ENCODE data around the gene HEXIM2.

Gene HEXIM2

DNA sequence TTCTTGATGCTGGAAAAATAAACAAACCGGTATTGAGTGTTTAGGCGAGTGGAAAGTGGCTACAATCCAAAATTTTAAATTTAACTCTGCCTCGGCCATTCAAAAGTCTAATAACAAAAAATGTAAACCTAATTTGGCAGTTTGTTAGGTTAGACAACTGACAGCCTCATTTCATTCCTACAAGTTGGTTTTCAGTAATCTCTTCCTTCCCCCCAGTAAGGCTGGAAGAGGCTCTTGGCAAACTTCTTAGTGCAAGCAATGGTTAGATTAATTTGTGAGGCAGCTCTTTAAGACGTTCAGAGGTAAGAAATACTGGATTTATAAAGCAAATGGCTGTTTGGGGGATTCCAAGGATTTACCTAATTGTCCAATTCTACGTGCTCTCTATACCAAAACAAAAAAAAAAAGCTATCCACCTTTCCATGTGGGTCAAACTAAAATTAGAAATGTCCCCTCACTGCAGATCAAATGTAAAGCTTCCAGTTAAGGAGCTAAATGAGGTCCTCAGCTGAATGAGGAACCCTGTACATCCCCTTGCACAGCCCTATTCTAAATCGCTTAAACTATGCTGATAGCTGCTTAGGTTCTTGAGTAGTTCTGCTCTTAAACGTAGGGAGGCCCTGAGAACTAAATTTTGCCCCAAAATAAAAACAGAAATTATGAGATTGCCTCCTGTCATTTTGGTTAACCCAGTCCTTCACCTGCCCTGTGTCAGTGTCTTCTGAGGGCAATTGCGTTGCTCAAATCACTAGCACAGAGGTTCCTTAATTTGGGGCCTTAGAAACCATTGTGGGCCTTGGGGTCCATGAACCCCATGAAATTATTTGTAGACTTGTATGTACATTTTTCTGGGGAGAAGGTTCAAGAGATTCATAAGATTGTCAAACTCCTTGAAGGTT, 10.5 kb upstream of the HEXIM2 start:
- Histone ChIP-seq H3K27me3 (replicated peaks; ENCODE audit: control insufficient read depth, insufficient read depth, low read length) (no peaks in the 10 kb centered on the region), H3K36me3 (ENCODE audit: control insufficient read depth, insufficient read depth, low read length) (no peaks in the 10 kb centered on the region; the same call in 1 of the 2 replicates), H3K4me3 (replicated peaks; ENCODE audit: low read depth, low read length) (peak overlapping the region; percentile 98)
- TF ChIP-seq, protein P1, sequence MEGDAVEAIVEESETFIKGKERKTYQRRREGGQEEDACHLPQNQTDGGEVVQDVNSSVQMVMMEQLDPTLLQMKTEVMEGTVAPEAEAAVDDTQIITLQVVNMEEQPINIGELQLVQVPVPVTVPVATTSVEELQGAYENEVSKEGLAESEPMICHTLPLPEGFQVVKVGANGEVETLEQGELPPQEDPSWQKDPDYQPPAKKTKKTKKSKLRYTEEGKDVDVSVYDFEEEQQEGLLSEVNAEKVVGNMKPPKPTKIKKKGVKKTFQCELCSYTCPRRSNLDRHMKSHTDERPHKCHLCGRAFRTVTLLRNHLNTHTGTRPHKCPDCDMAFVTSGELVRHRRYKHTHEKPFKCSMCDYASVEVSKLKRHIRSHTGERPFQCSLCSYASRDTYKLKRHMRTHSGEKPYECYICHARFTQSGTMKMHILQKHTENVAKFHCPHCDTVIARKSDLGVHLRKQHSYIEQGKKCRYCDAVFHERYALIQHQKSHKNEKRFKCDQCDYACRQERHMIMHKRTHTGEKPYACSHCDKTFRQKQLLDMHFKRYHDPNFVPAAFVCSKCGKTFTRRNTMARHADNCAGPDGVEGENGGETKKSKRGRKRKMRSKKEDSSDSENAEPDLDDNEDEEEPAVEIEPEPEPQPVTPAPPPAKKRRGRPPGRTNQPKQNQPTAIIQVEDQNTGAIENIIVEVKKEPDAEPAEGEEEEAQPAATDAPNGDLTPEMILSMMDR (IDR thresholded peaks at IDR 0.05; ENCODE audit: insufficient read depth, low read length, poor library complexity, severe bottlenecking), result no peak
- no peak for DNase-seq (ENCODE audit: extremely low read depth, insufficient read length)

DNA sequence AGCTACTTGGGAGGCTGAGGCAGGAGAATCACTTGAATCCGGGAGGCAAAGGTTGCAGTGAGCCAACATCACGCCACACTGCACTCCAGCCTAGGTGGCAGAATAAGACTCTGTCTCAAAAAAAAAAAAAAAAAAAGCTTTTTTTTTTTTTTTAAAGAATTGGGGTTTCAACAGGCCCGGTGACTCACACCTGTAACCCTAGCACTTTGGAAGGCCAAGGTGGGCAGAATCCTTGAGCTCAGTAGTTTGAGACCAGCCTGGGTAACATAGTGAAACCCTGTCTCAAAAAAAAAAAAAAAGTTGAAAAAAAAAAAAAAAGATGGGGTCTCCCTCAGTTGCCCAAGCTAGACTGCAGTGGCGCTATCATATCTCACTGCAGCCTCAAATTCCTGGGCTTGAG, 6.6 kb upstream of the HEXIM2 start:
- TF ChIP-seq, protein P1 (IDR thresholded peaks at IDR 0.05; ENCODE audit: insufficient read depth, low read length, poor library complexity, severe bottlenecking), result no peak
- no peak overlapping the region for H3K4me3 ChIP-seq (replicated peaks; ENCODE audit: low read depth, low read length)
- no peaks in the 10 kb centered on the region for H3K27me3 ChIP-seq (replicated peaks; ENCODE audit: control insufficient read depth, insufficient read depth, low read length)
- DNase-seq (ENCODE audit: extremely low read depth, insufficient read length), result no peak
- H3K36me3 ChIP-seq (ENCODE audit: control insufficient read depth, insufficient read depth, low read length), result no peaks in the 10 kb centered on the region

- Histone ChIP-seq H3K4me3 (replicated peaks; ENCODE audit: low read depth, low read length) (no peak overlapping the region), H3K36me3 (ENCODE audit: control insufficient read depth, insufficient read depth, low read length) (no peaks in the 10 kb centered on the region), H3K27me3 (replicated peaks; ENCODE audit: control insufficient read depth, insufficient read depth, low read length) (no peaks in the 10 kb centered on the region)
- TF ChIP-seq, protein P1 (IDR thresholded peaks at IDR 0.05; ENCODE audit: insufficient read depth, low read length, poor library complexity, severe bottlenecking), result no peak
- no peak for DNase-seq (ENCODE audit: extremely low read depth, insufficient read length)
Observed at GRCh38 chr17:45155483-45155882, 6.2 kb upstream of the HEXIM2 start.

DNA sequence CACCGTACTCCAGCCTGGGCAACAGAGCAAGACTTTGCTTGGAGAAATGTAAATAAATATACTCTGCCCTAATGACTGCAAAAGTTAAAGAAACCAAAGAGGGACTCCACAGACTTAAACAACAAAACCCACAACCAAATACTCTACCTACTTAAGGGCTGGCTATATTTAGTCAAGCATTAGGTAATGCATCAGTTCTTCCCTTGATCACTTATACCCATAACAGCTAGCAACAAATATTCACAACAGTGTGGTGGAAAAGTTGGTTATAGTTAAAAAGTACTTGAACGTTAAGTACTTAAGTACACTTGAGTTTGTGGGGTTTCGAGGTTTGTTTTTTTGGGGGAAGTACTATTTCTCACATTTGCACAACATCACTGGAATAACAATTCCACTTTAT, 5.4 kb upstream of the HEXIM2 start:
- no peak overlapping the region for H3K4me3 ChIP-seq (replicated peaks; ENCODE audit: low read depth, low read length)
- DNase-seq (ENCODE audit: extremely low read depth, insufficient read length), result no peak
- no peaks in the 10 kb centered on the region for H3K27me3 ChIP-seq (replicated peaks; ENCODE audit: control insufficient read depth, insufficient read depth, low read length)
- no peaks in the 10 kb centered on the region for H3K36me3 ChIP-seq (ENCODE audit: control insufficient read depth, insufficient read depth, low read length)
- TF ChIP-seq, protein P1 (IDR thresholded peaks at IDR 0.05; ENCODE audit: insufficient read depth, low read length, poor library complexity, severe bottlenecking), result no peak

GRCh38 chr17:45160447-45161287, 1.0 kb upstream of the HEXIM2 start:
- Histone ChIP-seq H3K36me3 (ENCODE audit: control insufficient read depth, insufficient read depth, low read length) (peaks cover 3% of the 10 kb centered on the region; the same call in 1 of the 2 replicates), H3K4me3 (replicated peaks; ENCODE audit: low read depth, low read length) (peak overlapping the region; percentile 96), H3K27me3 (replicated peaks; ENCODE audit: control insufficient read depth, insufficient read depth, low read length) (no peaks in the 10 kb centered on the region)
- DNase-seq (ENCODE audit: extremely low read depth, insufficient read length), result no peak
- TF ChIP-seq, protein P1 (IDR thresholded peaks at IDR 0.05; ENCODE audit: insufficient read depth, low read length, poor library complexity, severe bottlenecking), result peak; percentile 24

Measured in GM06990 (cell line).